ENCODE results near the gene PADI6.

PADI6 gene

GRCh38 chr1:17439250-17440073 is 67.5 kb downstream of the PADI6 start, which contains the start of gene RCC2:
TSS of gene RCC2 (minus strand) at chr1:17439677. CDS start at chr1:17438514, 1,163 bp downstream.
- Histone ChIP-seq H3K27ac (ENCODE audit: extremely low read depth, low read depth, low read length) (peak within 1 kb of the TSS; percentile 99), H3K9me3 (ENCODE audit: control insufficient read depth, insufficient read depth, low read depth, low read length) (no peaks in the 10 kb centered on the region), H3K4me1 (ENCODE audit: control insufficient read depth, insufficient read depth, low read length) (peaks cover 10% of the 10 kb centered on the region), H3K4me3 (ENCODE audit: low read depth, low read length) (peak within 1 kb of the TSS; percentile 81), H3K36me3 (ENCODE audit: control insufficient read depth in 2 of 2, insufficient read depth in 1 of 2, low read length in 2 of 2) (peaks cover 16 to 28% of the 10 kb centered on the region in 2 experiments)
- ChIA-PET CTCF (interaction anchor here (0.5 to 1.5 kb wide), 14 partner anchors 13 to 1554 kb away, joined by 3 to 5 read pairs (median 3); no protein-coding TSS in a partner anchor), POLR2A (interaction anchor here (0.5 to 1.6 kb wide), 12 partner anchors 14 to 1915 kb away, joined by 3 to 9 read pairs (median 3); partner anchors contain the start of gene CASP9)
- no peak for TF ChIP-seq ZNF518A (tag by site-specific recombination; conservative IDR thresholded peaks at IDR 0.05; ENCODE audit: low read depth)
- TF ChIP-seq MZF1 (tag by site-specific recombination; IDR thresholded peaks at IDR 0.05; ENCODE audit: borderline replicate concordance): peak; percentile 20; the same call in 1 of the 2 replicates
- no peak for TF ChIP-seq KLF8 (tag by site-specific recombination; IDR thresholded peaks at IDR 0.05)
- TF ChIP-seq ZNF704 (tag by site-specific recombination; IDR thresholded peaks at IDR 0.05): no peak
- no peak for TF ChIP-seq CTCF (tag by site-specific recombination; IDR thresholded peaks at IDR 0.05)
- TF ChIP-seq ZNF274 (IDR thresholded peaks at IDR 0.05; ENCODE audit: low read length): no peak
- no peak for TF ChIP-seq ZNF274 (tag by site-specific recombination; IDR thresholded peaks at IDR 0.05; ENCODE audit: borderline replicate concordance)
- TF ChIP-seq KLF10 (tag by site-specific recombination; IDR thresholded peaks at IDR 0.05): peak; percentile 43
- TF ChIP-seq EGR2 (tag by site-specific recombination; IDR thresholded peaks at IDR 0.05; ENCODE audit: low read depth): peak; percentile 50; the same call in 1 of the 2 replicates
- TF ChIP-seq ZNF184 (tag by site-specific recombination; IDR thresholded peaks at IDR 0.05): 0 out of 2 replicates have a peak, but pooled peaks have one; percentile 7
- TF ChIP-seq ZNF280D (tag by site-specific recombination; IDR thresholded peaks at IDR 0.05): no peak
- no peak for TF ChIP-seq ZNF311 (tag by site-specific recombination; IDR thresholded peaks at IDR 0.05; ENCODE audit: borderline replicate concordance)
- no peak for TF ChIP-seq ZNF670 (tag by site-specific recombination; IDR thresholded peaks at IDR 0.05; ENCODE audit: low read depth)
- 0 out of 2 replicates have a peak, but pooled peaks have one; percentile 30 for TF ChIP-seq ZSCAN30 (tag by site-specific recombination; IDR thresholded peaks at IDR 0.05)
- no peak for TF ChIP-seq ZNF398 (tag by site-specific recombination; IDR thresholded peaks at IDR 0.05)
- TF ChIP-seq SALL2 (tag by site-specific recombination; IDR thresholded peaks at IDR 0.05; ENCODE audit: borderline replicate concordance): no peak
- peak; percentile 90 for TF ChIP-seq ZNF362 (tag by site-specific recombination; IDR thresholded peaks at IDR 0.05)
- TF ChIP-seq ZNF596 (tag by site-specific recombination; IDR thresholded peaks at IDR 0.05): no peak
- no peak for TF ChIP-seq ZEB2 (tag by site-specific recombination; IDR thresholded peaks at IDR 0.05)
- TF ChIP-seq ZBTB26 (tag by site-specific recombination; optimal IDR thresholded peaks at IDR 0.05): peak; percentile 68
